Measurements from ENCODE around the gene PHACTR1.

Gene PHACTR1

GRCh38 chr6:13277231-13277630, 560.7 kb downstream of the PHACTR1 start:
- ATAC-seq = no peak

GRCh38 chr6:13278164-13278563, 561.6 kb downstream of the PHACTR1 start:
- peak; percentile 47; the same call in 2 of the 3 replicates for ATAC-seq
- TF ChIP-seq OSR1 (CRISPR knock-in tag; IDR thresholded peaks at IDR 0.05) (no peak), RARB (CRISPR knock-in tag; IDR thresholded peaks at IDR 0.05) (no peak), ZNF565 (CRISPR knock-in tag; conservative IDR thresholded peaks at IDR 0.05; ENCODE audit: low read depth) (no peak), PATZ1 (CRISPR knock-in tag; IDR thresholded peaks at IDR 0.05; ENCODE audit: borderline replicate concordance) (no peak), PPARA (CRISPR knock-in tag; IDR thresholded peaks at IDR 0.05; ENCODE audit: borderline replicate concordance) (no peak), TCF4 (CRISPR knock-in tag; IDR thresholded peaks at IDR 0.05; ENCODE audit: borderline replicate concordance) (no peak), ZC3H10 (CRISPR knock-in tag; IDR thresholded peaks at IDR 0.05) (no peak), ISL1 (CRISPR knock-in tag; IDR thresholded peaks at IDR 0.05) (no peak), CREB5 (CRISPR knock-in tag; IDR thresholded peaks at IDR 0.05; ENCODE audit: low read depth) (no peak), TSHZ2 (CRISPR knock-in tag; IDR thresholded peaks at IDR 0.05) (no peak), SNAI2 (CRISPR knock-in tag; IDR thresholded peaks at IDR 0.05) (no peak)

More at GRCh38 chr6:13277231-13277630, 560.7 kb downstream of the PHACTR1 start:
- TF ChIP-seq PATZ1 (CRISPR knock-in tag; IDR thresholded peaks at IDR 0.05; ENCODE audit: borderline replicate concordance) (no peak), BACH2 (CRISPR knock-in tag; IDR thresholded peaks at IDR 0.05; ENCODE audit: borderline replicate concordance) (no peak), CSDC2 (CRISPR knock-in tag; IDR thresholded peaks at IDR 0.05) (no peak), OSR1 (CRISPR knock-in tag; IDR thresholded peaks at IDR 0.05) (no peak), ISL1 (CRISPR knock-in tag; IDR thresholded peaks at IDR 0.05) (no peak), CREB5 (CRISPR knock-in tag; IDR thresholded peaks at IDR 0.05; ENCODE audit: low read depth) (no peak), CSRNP3 (CRISPR knock-in tag; IDR thresholded peaks at IDR 0.05) (no peak), ZFP3 (CRISPR knock-in tag; IDR thresholded peaks at IDR 0.05) (no peak), GLIS3 (CRISPR knock-in tag; IDR thresholded peaks at IDR 0.05) (no peak), ARNTL (CRISPR knock-in tag; IDR thresholded peaks at IDR 0.05; ENCODE audit: borderline replicate concordance, low read depth) (no peak), ZNF8 (CRISPR knock-in tag; IDR thresholded peaks at IDR 0.05) (no peak), ZNF565 (CRISPR knock-in tag; conservative IDR thresholded peaks at IDR 0.05; ENCODE audit: low read depth) (no peak)

- peak; percentile 64 for ATAC-seq
Measured at GRCh38 chr6:13278991-13279390, 562.4 kb downstream of the PHACTR1 start.

More at GRCh38 chr6:13278991-13279390, 562.4 kb downstream of the PHACTR1 start:
- TF ChIP-seq OSR1 (CRISPR knock-in tag; IDR thresholded peaks at IDR 0.05) (no peak), ZFP3 (CRISPR knock-in tag; IDR thresholded peaks at IDR 0.05) (no peak), TSHZ2 (CRISPR knock-in tag; IDR thresholded peaks at IDR 0.05) (no peak), ZC3H10 (CRISPR knock-in tag; IDR thresholded peaks at IDR 0.05) (no peak), CREB5 (CRISPR knock-in tag; IDR thresholded peaks at IDR 0.05; ENCODE audit: low read depth) (peak; percentile 11; the same call in 1 of the 2 replicates), ISL1 (CRISPR knock-in tag; IDR thresholded peaks at IDR 0.05) (peak; percentile 60), GLIS3 (CRISPR knock-in tag; IDR thresholded peaks at IDR 0.05) (no peak), ZFP30 (CRISPR knock-in tag; IDR thresholded peaks at IDR 0.05) (no peak)

Measured in SK-N-SH treated with all-trans-retinoic acid at 6 μM for 48 hours (cell line).